DMS53 treated with DMSO at 0.1 percent for 48 hours (cell line): Measurements from ENCODE around the gene GPRC5B.

Experiments used
- DNase-seq: peaks from one replicate; lab custom pipeline; 2025; ENCODE audit not compliant: unreplicated experiment; lab: John Stamatoyannopoulos, UW

GPRC5B gene

GRCh38 chr16:19898166-19898565 is 13.5 kb upstream of the GPRC5B start:
- no peak for DNase-seq

- no peak for DNase-seq
Measured at GRCh38 chr16:19896951-19897350, 12.3 kb upstream of the GPRC5B start.

GRCh38 chr16:19894586-19894985 is 9.9 kb upstream of the GPRC5B start:
- DNase-seq = no peak

- no peak for DNase-seq
Measured at GRCh38 chr16:19892902-19893301, 8.3 kb upstream of the GPRC5B start.

DNA sequence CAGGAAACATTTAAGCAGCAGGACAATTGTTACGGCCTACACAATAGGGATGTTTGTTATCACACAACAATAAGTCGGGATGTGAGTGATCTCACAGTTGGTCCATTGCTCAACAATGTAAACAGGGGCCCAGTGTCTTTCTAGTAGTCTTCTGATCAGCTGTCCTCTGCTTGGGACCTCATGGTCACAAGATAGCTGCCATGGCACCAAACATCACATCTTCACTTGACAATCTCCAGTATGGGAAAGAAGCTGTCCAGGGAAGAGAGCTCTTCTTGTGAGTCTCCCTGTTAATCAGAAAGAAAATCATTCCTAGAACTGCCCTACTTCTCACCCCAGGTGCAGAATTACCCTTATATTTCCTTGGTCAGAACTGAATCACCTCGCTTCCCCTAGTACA is 6.3 kb upstream of the GPRC5B start:
- DNase-seq = no peak

GRCh38 chr16:19888834-19889233 is 4.2 kb upstream of the GPRC5B start:
- no peak for DNase-seq

- DNase-seq = peak; percentile 61
Measured at GRCh38 chr16:19886073-19886941, 1.7 kb upstream of the GPRC5B start.

DNA sequence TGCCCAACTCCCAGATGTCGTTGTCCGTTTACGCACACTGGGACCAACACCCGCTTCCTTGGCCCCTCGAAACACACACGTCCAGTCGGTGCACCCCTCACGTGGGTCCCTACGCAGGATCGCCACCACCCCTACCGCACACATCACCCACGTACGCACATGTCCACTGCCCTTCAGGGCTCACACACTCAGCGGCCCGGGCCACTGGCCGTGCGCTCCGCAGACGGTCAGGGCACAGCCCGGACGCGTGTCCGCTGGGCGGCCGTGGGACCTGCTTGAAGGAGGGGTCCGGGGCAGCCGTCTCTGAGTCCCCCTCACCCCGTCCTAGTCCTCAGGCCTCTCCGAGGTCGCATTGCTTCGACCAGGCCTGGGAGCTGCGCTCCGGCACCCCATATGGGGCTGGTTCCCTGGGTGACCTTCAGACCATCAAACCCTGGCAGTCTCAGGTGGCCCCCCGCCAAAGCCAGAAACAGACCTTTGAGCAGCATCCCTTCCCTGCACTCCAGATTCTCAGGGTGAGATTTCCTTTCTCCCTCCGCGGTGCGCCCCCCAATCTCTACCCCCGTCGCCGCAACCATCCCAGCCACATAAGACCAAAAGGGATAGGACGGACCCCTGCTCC is 914 bp upstream of the GPRC5B start:
- no peak for DNase-seq

DNA sequence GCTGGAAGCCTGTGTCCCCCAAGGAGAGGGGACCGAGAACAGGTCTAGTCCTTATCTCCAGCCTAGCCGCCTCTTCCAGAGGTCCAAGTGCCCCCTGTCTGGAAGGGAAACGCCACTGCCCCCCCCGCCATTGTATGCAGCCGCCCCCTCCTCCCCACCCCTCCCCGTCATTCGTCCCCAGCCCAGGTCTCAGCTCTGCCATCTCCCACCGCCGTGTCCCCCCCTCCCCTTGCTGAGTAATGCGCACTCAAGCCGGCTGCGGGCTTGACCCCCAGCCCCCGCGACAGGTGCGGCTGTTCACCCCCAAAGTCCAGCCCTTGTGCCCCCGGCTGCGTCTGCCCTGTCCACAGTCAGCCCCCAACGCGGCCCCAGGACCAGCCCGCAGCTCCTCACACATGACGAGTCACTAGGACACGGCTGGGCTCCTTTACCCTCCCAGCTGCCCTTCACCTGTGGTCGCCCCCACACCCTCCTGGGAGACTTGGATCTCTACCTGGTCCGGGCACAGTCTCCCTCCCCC is 622 bp downstream of the GPRC5B start:
- no peak for DNase-seq

DNA sequence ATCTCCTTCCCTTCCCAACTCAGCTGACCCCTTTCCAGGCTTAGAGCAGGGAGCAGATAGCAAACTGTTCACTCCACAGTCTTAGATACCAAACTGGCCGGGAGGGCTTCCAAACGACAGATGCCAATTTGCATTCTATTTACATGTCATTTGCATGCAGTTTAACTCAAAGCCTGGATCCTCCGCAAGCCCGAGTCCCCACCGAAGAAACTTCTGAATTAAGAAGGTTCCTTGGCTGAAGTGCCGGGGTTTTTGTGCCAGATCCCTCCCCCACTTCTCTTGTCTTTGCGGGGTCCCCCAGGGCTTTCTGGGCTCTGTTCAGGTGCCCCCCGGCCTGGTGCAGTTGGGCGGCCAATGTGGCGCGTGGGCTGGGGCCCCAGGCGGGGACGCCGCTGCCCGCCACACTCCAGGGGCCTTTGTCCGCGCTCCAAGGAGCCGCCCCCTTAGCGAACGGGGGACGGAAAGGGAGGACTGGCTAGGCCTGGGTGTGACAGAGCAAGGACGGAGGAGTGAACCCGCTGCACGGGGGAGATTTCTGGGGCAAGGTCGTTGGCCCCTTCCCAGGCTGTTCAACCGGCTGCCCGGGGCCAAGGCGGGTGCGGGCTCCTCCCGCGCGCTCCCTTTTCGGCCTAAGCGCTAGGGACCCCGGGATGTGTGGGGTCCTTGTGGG is 1.2 kb downstream of the GPRC5B start:
- no peak for DNase-seq

DNA sequence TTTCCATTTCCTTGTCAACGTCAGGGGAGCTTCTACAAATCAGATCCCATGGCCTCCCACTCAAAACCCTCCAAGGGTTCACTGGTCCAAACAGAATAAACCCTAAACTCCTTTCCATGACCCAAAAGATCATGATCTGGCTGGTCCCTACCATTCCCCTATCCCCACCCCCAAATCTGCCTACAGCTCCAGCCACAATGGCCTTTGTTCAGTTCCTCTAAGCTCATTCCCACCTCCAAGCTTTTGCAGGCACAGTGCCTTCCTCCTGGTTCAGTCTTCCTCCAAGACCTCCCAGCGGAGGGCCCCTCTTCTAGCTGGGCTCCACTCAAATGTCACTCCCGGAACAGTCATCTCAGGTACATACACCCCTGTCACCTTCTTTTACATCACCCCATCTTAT is 2.0 kb downstream of the GPRC5B start:
- DNase-seq = no peak

DNA sequence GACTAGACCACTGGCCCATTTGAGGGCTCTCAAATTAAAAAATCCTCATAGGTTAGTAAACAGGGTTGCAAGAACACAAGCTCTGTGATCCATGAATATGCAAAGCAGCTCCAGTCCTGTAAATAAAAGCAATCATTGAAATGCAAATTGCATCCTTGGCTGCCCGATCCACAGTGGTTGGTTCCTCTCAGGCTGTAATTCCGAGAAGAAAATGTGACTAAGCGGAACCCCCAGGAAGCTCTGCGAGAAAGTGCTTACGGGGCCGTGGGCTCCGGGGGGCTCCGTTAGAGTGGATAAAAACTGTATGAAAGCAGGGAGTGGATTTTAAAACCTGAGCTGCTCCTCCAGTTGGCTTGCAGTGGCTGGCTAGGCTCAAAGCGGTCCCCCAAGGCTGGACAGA is 2.5 kb downstream of the GPRC5B start:
- no peak for DNase-seq

GRCh38 chr16:19881783-19882182 is 2.9 kb downstream of the GPRC5B start:
- no peak for DNase-seq

DNA sequence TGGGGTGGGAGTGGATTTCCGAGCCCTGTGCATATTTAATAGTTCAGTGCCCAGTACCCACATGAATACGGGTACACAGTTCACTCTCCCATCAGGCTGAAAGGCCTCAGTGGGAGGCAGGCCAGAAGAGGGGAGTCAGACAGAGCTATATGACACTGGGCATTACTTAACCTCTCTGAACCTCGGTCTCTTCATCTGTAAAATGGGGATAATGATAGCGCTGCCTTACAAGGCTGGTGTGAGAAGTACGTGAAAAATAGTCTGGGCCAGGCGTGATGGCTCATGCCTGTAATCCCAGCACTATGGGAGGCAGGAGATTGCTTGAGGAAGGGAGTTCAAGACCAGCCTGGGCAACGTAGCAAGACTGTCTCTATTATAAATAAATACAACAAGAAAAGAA is 3.6 kb downstream of the GPRC5B start:
- DNase-seq = no peak

GRCh38 chr16:19879241-19879792 is 5.3 kb downstream of the GPRC5B start:
- peak; percentile 14 for DNase-seq

DNA sequence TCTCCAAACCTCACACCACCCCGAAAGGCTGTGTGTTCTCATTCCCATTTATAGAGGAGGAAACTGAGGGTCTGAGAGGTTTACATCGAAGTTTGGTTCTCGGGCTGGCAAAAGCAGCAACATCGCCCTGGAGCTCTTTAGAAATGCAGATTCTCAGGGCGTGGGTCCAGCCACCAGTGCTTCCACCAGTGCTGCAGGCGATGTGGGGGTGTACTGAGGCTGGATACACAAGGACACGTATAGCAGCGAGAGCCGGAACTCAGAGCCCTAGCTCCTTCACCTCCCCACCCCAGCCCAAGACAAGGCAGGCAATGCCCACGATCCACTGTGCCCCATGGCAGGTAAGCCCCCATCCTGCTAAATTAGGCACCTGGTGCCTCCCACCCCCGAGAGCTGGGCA is 5.9 kb downstream of the GPRC5B start:
- no peak for DNase-seq

- no peak for DNase-seq
Measured at GRCh38 chr16:19876501-19877059, 8.1 kb downstream of the GPRC5B start.

GRCh38 chr16:19875900-19876299 is 8.7 kb downstream of the GPRC5B start:
- no peak for DNase-seq

DNA sequence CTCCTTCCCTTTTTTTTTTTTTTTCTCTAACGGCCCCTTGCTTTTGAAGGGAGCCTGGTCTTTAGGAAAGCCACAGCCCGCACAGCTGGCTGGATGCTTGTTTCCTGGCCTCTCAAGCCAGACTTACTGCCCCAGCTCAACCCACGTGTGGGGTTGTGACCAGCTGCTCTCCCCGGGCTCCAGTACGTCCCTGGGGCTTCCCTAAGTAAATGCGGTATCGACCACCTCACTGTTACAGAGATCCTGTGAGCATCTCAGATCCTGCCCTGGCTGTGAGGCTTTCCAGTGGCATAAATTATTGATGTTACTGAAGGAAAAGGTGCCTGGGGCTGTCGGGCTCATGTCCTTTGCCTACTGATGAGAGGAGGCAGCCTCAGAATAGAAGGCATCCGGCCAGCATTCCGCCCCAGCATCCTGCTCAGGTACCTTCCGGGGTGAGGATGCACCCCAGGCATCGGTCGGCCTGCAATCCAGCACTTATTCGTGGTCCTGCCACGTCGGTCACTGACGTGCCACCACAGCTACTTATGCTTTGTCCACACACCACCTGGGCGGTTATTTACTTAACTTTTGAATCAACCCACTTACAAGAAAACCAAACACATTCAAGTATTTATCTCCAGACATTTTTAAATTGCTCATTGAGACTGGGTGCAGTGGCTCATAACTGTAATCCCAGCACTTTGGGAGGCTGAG is 9.6 kb downstream of the GPRC5B start:
- DNase-seq = peak; percentile 69

DNA sequence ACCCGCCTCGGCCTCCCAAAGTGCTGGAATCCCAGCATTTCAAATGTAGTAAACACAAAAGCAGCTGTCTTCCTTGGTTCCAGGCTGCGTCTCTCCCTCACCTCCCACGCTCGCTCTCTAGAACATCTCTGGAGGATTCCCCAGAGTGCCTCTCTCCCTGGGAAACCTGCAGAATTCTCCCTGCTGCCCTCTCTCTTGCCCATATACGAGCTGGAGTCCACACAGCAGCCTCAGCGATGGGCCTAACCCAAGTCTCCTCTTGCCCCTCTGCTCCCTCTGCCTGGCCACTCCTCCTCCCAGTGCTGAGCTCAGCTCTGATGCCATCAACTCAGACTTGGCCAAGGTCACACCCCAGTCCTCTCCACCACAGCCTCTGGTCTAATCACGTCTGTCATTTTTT is 10.6 kb downstream of the GPRC5B start:
- DNase-seq = no peak

DNA sequence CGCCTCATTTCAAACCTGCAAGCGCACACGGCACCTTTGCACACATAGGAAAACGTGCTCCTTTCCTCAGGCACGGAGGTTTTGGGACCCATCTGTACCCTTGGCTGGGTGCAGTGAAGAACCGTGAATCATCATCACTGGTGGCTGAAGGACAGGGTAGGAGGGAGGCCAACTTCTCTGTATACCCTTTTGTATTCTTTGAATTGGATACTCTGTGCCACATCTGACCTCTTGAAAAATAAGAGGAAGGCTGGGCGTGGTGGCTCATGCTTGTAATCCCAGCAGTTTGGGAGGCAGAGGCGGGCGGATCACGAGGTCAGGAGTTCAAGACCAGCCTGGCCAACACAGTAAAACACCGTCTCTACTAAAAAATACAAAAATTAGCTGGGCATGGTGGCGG is 11.7 kb downstream of the GPRC5B start:
- DNase-seq = no peak
